Ishikawa (cell line): ENCODE measurements around the gene SKIC2.

Experiments
- CEBPB ChIP-seq: IDR thresholded peaks from 2 replicates; pipeline ENCODE4 v1.6.1; 2012
- CREB1 ChIP-seq: IDR thresholded peaks from 2 replicates; pipeline ENCODE4 v1.6.1; 2012; ENCODE audit warnings: low read depth
- EGR1 ChIP-seq: IDR thresholded peaks from 2 replicates; pipeline ENCODE4 v1.6.1; 2012
- EP300 ChIP-seq: IDR thresholded peaks from 2 replicates; pipeline ENCODE4 v1.6.1; 2012; ENCODE audit warnings: borderline replicate concordance
- FOXM1 ChIP-seq: IDR thresholded peaks from 2 replicates; pipeline ENCODE4 v1.6.1; 2012; ENCODE audit warnings: low read depth, borderline replicate concordance
- NFIC ChIP-seq: IDR thresholded peaks from 2 replicates; pipeline ENCODE4 v1.6.1; 2012
- RAD21 ChIP-seq: IDR thresholded peaks from 2 replicates; pipeline ENCODE4 v1.6.1; 2012; ENCODE audit warnings: low read depth
- TAF1 ChIP-seq: IDR thresholded peaks from 2 replicates; pipeline ENCODE4 v1.6.1; 2012; ENCODE audit warnings: low read depth, mild to moderate bottlenecking
- TCF12 ChIP-seq: IDR thresholded peaks from 2 replicates; pipeline ENCODE4 v1.6.1; 2012; ENCODE audit warnings: low read depth
- TEAD4 ChIP-seq: IDR thresholded peaks from 2 replicates; pipeline ENCODE4 v1.6.1; 2012
- YY1 ChIP-seq: IDR thresholded peaks from 2 replicates; pipeline ENCODE4 v1.6.1; 2012; ENCODE audit warnings: low read depth
- ZBTB7A ChIP-seq: IDR thresholded peaks from 2 replicates; pipeline ENCODE4 v1.6.1; 2012; ENCODE audit warnings: low read depth
- TF ChIP-seq, protein P1 (sequence below): IDR thresholded peaks from 2 replicates; pipeline ENCODE4 v1.6.1; 2012
- TF ChIP-seq, protein P2 (sequence below): IDR thresholded peaks from 2 replicates; pipeline ENCODE4 v1.6.1; 2012
- TF ChIP-seq, protein P3 (sequence below): IDR thresholded peaks from 2 replicates; pipeline ENCODE4 v1.6.1; 2012; ENCODE audit warnings: low read depth, mild to moderate bottlenecking

Gene SKIC2

DNA sequence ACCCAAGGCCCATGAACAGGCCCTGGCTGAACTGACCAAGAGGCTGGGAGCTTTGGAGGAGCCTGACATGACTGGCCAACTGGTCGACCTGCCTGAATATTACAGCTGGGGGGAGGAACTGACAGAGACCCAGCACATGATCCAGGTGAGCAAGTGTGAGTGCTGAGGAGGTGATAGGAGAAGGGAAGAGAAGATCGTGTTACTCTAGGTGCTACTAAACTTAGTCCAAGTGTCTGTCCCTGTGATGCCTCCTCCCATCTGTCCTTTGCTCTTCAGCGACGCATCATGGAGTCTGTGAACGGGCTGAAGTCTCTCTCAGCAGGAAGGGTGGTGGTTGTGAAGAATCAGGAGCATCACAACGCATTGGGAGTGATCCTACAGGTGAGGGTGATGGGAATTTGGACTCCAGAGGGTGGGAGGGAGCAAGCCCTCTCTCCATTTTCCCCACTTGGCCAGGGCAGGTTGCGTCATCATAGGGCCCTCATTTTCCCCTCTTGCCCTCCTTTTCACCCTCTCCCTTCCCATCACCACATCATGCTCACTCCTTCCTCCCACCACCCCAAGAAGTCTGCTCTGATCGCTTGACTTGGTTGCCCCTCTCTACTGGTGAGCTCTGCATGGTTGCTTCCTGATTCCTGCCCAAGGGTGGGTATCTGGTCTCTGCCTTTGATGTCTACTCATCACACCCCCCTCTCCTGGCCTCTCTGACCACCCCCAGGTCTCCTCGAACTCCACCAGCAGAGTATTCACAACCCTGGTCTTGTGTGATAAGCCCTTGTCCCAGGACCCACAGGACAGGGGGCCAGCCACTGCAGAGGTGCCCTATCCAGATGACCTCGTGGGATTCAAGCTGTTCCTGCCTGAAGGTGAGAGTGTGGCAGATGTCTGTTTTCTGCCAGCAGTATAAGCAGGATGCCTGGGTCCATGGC lies 8.3 kb downstream of the SKIC2 start:
- TF ChIP-seq YY1, result no peak
- TF ChIP-seq, protein P1, sequence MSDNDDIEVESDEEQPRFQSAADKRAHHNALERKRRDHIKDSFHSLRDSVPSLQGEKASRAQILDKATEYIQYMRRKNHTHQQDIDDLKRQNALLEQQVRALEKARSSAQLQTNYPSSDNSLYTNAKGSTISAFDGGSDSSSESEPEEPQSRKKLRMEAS, result no peak
- no peak for TF ChIP-seq TCF12
- no peak for TF ChIP-seq ZBTB7A
- no peak for TF ChIP-seq EGR1
- no peak for TF ChIP-seq CEBPB
- no peak for TF ChIP-seq TAF1
- no peak for TF ChIP-seq CREB1
- no peak for TF ChIP-seq TEAD4
- TF ChIP-seq, protein P2, sequence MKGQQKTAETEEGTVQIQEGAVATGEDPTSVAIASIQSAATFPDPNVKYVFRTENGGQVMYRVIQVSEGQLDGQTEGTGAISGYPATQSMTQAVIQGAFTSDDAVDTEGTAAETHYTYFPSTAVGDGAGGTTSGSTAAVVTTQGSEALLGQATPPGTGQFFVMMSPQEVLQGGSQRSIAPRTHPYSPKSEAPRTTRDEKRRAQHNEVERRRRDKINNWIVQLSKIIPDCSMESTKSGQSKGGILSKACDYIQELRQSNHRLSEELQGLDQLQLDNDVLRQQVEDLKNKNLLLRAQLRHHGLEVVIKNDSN, result no peak
- TF ChIP-seq, protein P3, sequence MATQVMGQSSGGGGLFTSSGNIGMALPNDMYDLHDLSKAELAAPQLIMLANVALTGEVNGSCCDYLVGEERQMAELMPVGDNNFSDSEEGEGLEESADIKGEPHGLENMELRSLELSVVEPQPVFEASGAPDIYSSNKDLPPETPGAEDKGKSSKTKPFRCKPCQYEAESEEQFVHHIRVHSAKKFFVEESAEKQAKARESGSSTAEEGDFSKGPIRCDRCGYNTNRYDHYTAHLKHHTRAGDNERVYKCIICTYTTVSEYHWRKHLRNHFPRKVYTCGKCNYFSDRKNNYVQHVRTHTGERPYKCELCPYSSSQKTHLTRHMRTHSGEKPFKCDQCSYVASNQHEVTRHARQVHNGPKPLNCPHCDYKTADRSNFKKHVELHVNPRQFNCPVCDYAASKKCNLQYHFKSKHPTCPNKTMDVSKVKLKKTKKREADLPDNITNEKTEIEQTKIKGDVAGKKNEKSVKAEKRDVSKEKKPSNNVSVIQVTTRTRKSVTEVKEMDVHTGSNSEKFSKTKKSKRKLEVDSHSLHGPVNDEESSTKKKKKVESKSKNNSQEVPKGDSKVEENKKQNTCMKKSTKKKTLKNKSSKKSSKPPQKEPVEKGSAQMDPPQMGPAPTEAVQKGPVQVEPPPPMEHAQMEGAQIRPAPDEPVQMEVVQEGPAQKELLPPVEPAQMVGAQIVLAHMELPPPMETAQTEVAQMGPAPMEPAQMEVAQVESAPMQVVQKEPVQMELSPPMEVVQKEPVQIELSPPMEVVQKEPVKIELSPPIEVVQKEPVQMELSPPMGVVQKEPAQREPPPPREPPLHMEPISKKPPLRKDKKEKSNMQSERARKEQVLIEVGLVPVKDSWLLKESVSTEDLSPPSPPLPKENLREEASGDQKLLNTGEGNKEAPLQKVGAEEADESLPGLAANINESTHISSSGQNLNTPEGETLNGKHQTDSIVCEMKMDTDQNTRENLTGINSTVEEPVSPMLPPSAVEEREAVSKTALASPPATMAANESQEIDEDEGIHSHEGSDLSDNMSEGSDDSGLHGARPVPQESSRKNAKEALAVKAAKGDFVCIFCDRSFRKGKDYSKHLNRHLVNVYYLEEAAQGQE, result no peak
- no peak for TF ChIP-seq FOXM1
- no peak for TF ChIP-seq NFIC

DNA sequence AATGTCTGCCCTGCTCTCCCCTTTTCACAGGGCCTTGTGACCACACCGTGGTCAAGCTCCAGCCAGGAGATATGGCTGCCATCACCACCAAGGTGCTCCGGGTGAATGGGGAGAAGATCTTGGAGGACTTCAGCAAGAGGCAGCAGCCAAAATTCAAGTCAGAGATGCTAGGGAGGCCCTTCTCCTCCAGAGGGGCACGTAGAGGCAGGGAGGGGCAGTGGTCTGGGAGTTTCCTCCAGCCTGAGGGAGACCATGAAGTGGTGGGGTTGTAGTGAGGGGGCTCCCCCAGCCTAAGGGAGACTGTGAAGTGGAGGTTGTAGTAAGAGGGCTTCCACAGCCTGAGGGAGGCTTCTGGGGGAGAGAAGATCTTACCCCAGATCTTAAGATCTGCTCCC lies 8.9 kb downstream of the SKIC2 start:
- TF ChIP-seq ZBTB7A, result no peak
- no peak for TF ChIP-seq CREB1
- no peak for TF ChIP-seq YY1
- TF ChIP-seq TCF12, result no peak
- TF ChIP-seq, protein P3, result no peak
- no peak for TF ChIP-seq NFIC
- no peak for TF ChIP-seq TEAD4
- no peak for TF ChIP-seq EP300
- TF ChIP-seq, protein P2, result no peak
- no peak for TF ChIP-seq CEBPB
- no peak for TF ChIP-seq FOXM1
- TF ChIP-seq, protein P1, result no peak
- no peak for TF ChIP-seq EGR1
- TF ChIP-seq RAD21, result no peak
- TF ChIP-seq TAF1, result no peak

DNA sequence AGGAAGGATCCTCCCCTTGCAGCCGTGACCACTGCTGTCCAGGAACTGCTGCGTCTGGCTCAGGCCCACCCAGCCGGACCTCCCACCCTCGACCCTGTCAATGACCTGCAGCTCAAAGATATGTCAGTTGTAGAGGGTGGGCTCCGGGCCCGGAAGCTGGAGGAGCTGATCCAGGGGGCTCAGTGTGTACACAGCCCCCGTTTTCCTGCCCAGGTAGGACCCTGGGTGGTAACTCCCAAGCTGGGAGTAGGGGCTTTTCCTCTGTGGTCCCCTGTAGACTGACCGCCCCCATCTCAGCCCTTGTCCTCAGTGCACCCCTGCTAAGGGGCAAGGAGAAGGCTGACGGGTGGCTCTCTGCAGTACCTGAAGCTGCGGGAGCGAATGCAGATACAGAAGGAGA lies 9.4 kb downstream of the SKIC2 start:
- TF ChIP-seq, protein P3, result no peak
- TF ChIP-seq FOXM1, result no peak
- no peak for TF ChIP-seq CREB1
- no peak for TF ChIP-seq CEBPB
- TF ChIP-seq EGR1, result no peak
- TF ChIP-seq TAF1, result no peak
- no peak for TF ChIP-seq EP300
- no peak for TF ChIP-seq ZBTB7A
- TF ChIP-seq RAD21, result no peak
- TF ChIP-seq, protein P2, result no peak
- no peak for TF ChIP-seq TCF12
- no peak for TF ChIP-seq NFIC
- no peak for TF ChIP-seq YY1
- TF ChIP-seq, protein P1, result no peak
- TF ChIP-seq TEAD4, result no peak
